Astrocyte of the cerebellum (primary cell): ENCODE measurements around the gene AFF3.

Experiments
- DNase-seq: peaks from one replicate; pipeline ENCODE4 v3.0.0-alpha.2; 2011; ENCODE audit warnings: low read depth
- H3K4me3 ChIP-seq: 2 replicates; pipeline ENCODE4 v1.5.1; 2011; ENCODE audit warnings: mild to moderate bottlenecking, low read depth, low read length, moderate library complexity
- CTCF ChIP-seq: IDR thresholded peaks from 2 replicates; pipeline ENCODE4 v1.5.1; 2012; ENCODE audit warnings: low read length, low read depth, moderate library complexity, mild to moderate bottlenecking; ENCODE audit errors: missing control alignments
- in situ Hi-C: cut with HindIII; loops from 2 replicates; pipeline ENCODE4 v1.10.0; 2017; ENCODE audit warnings: low sequenced_read_pairs

Gene AFF3

GRCh38 chr2:99757611-99758114 lies 384.7 kb downstream of the AFF3 start:
- in situ Hi-C loops, result no loop called here
- no peak overlapping the region for H3K4me3 ChIP-seq
- no peak for DNase-seq
- TF ChIP-seq CTCF, result no peak

- in situ Hi-C loops, result no loop called here
- H3K4me3 ChIP-seq, result no peak overlapping the region
- no peak for TF ChIP-seq CTCF
- DNase-seq, result no peak
Measured at GRCh38 chr2:99756059-99756458, 386.3 kb downstream of the AFF3 start.

- in situ Hi-C loops, result no loop called here
- H3K4me3 ChIP-seq, result no peak overlapping the region
- TF ChIP-seq CTCF, result no peak
- no peak for DNase-seq
Measured at GRCh38 chr2:99754210-99754609, 388.2 kb downstream of the AFF3 start.

GRCh38 chr2:99753505-99753904 lies 388.9 kb downstream of the AFF3 start:
- TF ChIP-seq CTCF, result no peak
- in situ Hi-C loops, result no loop called here
- H3K4me3 ChIP-seq, result no peak overlapping the region
- DNase-seq, result no peak

- no peak for TF ChIP-seq CTCF
- in situ Hi-C loops, result no loop called here
- no peak overlapping the region for H3K4me3 ChIP-seq
- DNase-seq, result no peak
Measured at GRCh38 chr2:99748344-99748743, 394.0 kb downstream of the AFF3 start.

GRCh38 chr2:99747842-99748241 lies 394.5 kb downstream of the AFF3 start:
- H3K4me3 ChIP-seq, result no peak overlapping the region
- TF ChIP-seq CTCF, result no peak
- in situ Hi-C loops, result no loop called here
- DNase-seq, result no peak

- in situ Hi-C loops, result no loop called here
Measured at GRCh38 chr2:99743146-99743545, 399.2 kb downstream of the AFF3 start.

More at GRCh38 chr2:99743146-99743545, 399.2 kb downstream of the AFF3 start:
- no peak for TF ChIP-seq CTCF
- no peak for DNase-seq
- H3K4me3 ChIP-seq, result no peak overlapping the region
